ENCODE results near the gene ATG10.

ATG10 gene

GRCh38 chr5:82119889-82120288, 148.1 kb downstream of the ATG10 start:
- TF ChIP-seq POLR2AphosphoS5 (IDR thresholded peaks at IDR 0.05; ENCODE audit: low read depth, low read length) (no peak), SIN3A (IDR thresholded peaks at IDR 0.05; ENCODE audit: borderline replicate concordance, insufficient read depth, low read length) (no peak), TAF1 (IDR thresholded peaks at IDR 0.05; ENCODE audit: borderline replicate concordance, insufficient read depth, low read length) (no peak), FOXP2 (optimal IDR thresholded peaks at IDR 0.05; ENCODE audit: borderline replicate concordance, extremely low read depth, extremely low read length, insufficient read depth) (no peak), REST (IDR thresholded peaks at IDR 0.05; ENCODE audit: insufficient read depth in 1 of 2, low read depth in 2 of 2, low read length in 2 of 2) (no peak)

GRCh38 chr5:82129723-82130285, 158.0 kb downstream of the ATG10 start:
- TF ChIP-seq SIN3A (IDR thresholded peaks at IDR 0.05; ENCODE audit: borderline replicate concordance, insufficient read depth, low read length) (no peak), TAF1 (IDR thresholded peaks at IDR 0.05; ENCODE audit: borderline replicate concordance, insufficient read depth, low read length) (no peak), REST (IDR thresholded peaks at IDR 0.05; ENCODE audit: insufficient read depth in 1 of 2, low read depth in 2 of 2, low read length in 2 of 2) (no peak), POLR2AphosphoS5 (IDR thresholded peaks at IDR 0.05; ENCODE audit: low read depth, low read length) (no peak), FOXP2 (optimal IDR thresholded peaks at IDR 0.05; ENCODE audit: borderline replicate concordance, extremely low read depth, extremely low read length, insufficient read depth) (no peak)

DNA sequence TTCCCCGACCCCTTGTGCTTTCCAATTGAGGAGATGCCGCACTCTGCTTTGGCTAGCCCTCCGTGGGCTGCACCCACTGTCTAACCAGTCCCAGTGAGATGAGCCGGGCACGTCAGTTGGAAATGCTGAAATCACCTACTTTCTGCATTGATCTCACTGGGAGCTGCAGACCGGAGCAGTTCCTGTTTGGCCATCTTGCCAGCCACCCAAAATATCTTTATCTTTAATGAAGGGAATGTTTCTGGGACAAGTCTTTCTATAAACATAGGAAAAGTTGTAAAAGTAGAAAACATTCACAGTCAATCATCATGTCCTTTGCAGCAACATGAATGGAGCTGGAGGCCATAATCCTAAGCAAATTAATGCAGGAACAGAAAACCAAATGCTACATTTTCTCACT, 158.8 kb downstream of the ATG10 start:
- no peak for TF ChIP-seq FOXP2 (optimal IDR thresholded peaks at IDR 0.05; ENCODE audit: borderline replicate concordance, extremely low read depth, extremely low read length, insufficient read depth)

DNA sequence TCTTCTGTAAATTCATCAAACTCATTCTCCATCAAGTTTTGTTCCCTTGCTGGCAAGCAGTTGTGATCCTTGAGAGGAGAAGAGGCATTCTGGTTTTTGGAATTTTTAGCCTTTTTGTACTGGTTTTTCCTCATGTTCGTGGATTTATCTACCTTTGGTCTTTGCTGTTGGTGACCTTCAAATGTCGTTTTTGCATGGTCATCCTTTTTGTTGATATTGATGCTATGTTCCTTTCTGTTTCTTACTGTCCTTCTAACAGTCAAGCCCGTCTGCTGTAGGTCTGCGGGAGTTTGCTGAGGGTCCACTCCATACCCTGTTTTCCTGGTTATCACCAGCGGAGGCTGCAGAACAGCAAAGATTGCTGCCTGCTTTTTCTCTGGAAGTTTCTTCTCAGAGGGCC, 165.4 kb downstream of the ATG10 start:
- TF ChIP-seq FOXP2 (optimal IDR thresholded peaks at IDR 0.05; ENCODE audit: borderline replicate concordance, extremely low read depth, extremely low read length, insufficient read depth) = no peak
- no peak for TF ChIP-seq SIN3A (IDR thresholded peaks at IDR 0.05; ENCODE audit: borderline replicate concordance, insufficient read depth, low read length)
- TF ChIP-seq REST (IDR thresholded peaks at IDR 0.05; ENCODE audit: insufficient read depth in 1 of 2, low read depth in 2 of 2, low read length in 2 of 2) = no peak
- TF ChIP-seq POLR2AphosphoS5 (IDR thresholded peaks at IDR 0.05; ENCODE audit: low read depth, low read length) = no peak

DNA sequence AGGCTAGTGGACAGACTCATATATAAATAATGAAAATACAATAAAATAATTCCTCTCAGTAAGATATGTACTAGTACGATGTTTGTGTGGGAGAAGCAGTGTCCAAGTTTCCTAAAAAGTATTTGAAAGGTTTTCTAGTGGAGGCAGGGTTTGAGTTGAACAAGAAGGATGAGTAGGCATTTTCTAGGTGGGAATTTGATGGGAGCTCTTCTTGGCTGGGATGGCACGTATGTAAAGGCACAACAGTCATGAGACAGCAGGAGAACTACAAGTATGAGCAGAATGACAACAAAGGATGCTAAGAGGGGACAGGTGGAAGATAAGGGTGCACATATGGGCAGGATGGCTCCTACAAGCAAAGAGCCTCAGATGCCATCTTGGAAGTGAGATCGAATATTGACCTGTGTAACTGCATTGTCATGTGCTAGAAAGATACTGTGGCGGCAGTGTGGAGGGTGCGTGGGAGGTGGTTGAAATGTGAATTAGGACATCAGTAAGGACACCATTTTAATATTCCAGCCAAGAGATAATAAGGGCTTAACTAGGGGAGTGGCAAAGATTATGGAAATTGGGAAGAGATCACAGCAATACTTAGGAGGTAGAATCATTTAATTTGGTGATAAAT, 170.5 kb downstream of the ATG10 start:
- no peak for TF ChIP-seq POLR2AphosphoS5 (IDR thresholded peaks at IDR 0.05; ENCODE audit: low read depth, low read length)
- TF ChIP-seq REST (IDR thresholded peaks at IDR 0.05; ENCODE audit: insufficient read depth in 1 of 2, low read depth in 2 of 2, low read length in 2 of 2) = no peak
- no peak for TF ChIP-seq SIN3A (IDR thresholded peaks at IDR 0.05; ENCODE audit: borderline replicate concordance, insufficient read depth, low read length)
- no peak for TF ChIP-seq FOXP2 (optimal IDR thresholded peaks at IDR 0.05; ENCODE audit: borderline replicate concordance, extremely low read depth, extremely low read length, insufficient read depth)
- TF ChIP-seq TAF1 (IDR thresholded peaks at IDR 0.05; ENCODE audit: borderline replicate concordance, insufficient read depth, low read length) = no peak
